Measurements from ENCODE around the gene TRIM17. TPM values are rescaled to one million over a fixed set of nuclear protein-coding genes. Genes with fewer than 3 reads are reported as not detected.

TRIM17 gene
- total RNA-seq, 1 donor from 2014 or later, result 0.38 TPM

- intact Hi-C loops (cut with DNase I), result loop anchor here (5.0 to 10.0 kb wide), 2 partner anchors 82 to 109 kb away; partner anchors contain the start of gene RNF187
- ATAC-seq (no peak), DNase-seq (ENCODE audit: missing footprints) (peak; percentile 67)
Measured at GRCh38 chr1:228375578-228376261, 40.9 kb downstream of the TRIM17 start.

GRCh38 chr1:228374711-228375577 lies 41.7 kb downstream of the TRIM17 start:
- ATAC-seq (peak; percentile 69), DNase-seq (ENCODE audit: missing footprints) (peak; percentile 91)
- intact Hi-C loops (cut with DNase I), result loop anchor here (5.0 to 10.0 kb wide), 2 partner anchors 82 to 110 kb away; partner anchors contain the start of gene RNF187

DNA sequence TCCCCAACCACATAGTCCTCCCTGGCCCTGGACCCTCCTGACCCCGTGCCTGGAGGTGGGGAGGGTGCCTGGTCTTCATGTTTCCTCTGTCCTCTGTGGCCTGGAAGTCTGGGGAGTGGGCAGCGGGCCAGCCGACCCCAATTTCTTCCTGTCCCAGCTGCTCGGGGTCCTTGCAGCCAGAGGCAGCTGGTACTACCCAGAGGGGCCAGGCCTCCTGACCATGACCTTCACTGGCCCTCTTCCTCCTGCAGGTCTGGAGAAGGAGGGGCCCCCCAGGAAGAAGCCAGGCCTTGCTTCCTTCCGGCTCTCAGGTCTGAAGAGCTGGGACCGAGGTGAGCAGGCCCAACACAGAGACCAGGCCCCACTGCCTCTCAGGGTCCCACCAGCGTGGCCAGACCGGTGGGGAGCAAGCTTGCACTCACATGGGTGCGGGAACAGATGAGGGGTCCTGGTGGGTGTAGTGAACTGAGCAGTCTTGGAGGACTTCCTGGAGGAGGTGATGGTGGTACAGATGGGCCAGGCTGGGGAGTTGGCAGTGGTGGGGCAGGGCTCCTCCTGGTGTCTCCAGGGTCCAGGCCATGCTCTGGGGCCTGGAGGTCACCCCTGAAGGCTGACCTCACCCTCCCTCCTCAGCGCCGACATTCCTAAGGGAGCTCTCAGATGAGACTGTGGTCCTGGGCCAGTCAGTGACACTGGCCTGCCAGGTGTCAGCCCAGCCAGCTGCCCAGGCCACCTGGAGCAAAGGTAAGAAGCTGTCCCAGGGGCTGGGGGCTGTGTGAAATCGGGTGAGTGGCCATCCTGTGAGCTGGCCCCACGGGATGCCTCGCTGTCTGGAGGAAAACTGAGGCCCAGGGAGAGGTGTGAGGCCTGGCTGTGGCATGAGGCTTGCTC lies 42.7 kb downstream of the TRIM17 start:
- peak; percentile 62 for DNase-seq (ENCODE audit: missing footprints)
- intact Hi-C loops (cut with DNase I), result loop anchor here (10.0 kb wide), 1 partner anchor 111 kb away; the partner anchor contains the start of gene RNF187
- ATAC-seq, result no peak

DNA sequence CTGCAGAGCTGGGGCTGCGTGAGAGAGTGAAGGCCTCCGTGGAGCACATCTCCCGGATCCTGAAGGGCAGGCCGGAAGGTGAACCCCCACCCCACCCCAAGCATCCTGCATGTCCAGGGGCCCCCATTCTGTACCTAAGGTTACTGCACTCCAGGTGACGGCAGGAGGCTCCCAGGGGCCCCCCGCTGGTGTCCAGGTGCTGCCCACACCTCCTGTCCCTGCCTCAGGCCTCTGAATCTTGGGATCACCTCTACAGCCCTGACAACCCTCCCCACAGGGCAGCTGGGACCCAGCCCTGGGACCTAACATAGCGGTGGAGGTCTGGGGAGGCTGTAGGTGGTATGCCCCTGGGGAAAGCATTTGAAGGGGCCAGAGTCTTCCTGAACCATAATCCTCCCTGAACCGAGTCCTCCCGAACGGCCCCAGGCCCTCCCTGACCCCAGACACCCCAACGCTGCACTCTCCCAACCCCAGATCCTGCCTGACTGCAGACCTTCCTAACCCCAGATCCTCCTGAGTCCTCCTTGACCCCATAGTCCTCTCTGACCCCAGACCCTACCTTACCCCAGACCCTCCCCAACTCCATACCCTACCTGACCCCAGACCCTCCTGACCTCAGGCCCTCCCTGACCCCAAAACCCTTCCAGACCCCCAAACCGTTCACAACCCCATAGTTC lies 43.5 kb downstream of the TRIM17 start:
- DNase-seq (ENCODE audit: missing footprints) (peak; percentile 45), ATAC-seq (no peak)
- intact Hi-C loops (cut with DNase I), result loop anchor here (10.0 kb wide), 1 partner anchor 112 kb away; the partner anchor contains the start of gene RNF187

GRCh38 chr1:228372183-228373003 lies 44.3 kb downstream of the TRIM17 start:
- no peak for ATAC-seq
- intact Hi-C loops (cut with DNase I), result loop anchor here (10.0 kb wide), 1 partner anchor 112 kb away; the partner anchor contains the start of gene RNF187
- peak; percentile 65 for DNase-seq (ENCODE audit: missing footprints)

- intact Hi-C loops (cut with DNase I), result loop anchor here (10.0 kb wide), 1 partner anchor 113 kb away; the partner anchor contains the start of gene RNF187
- ATAC-seq (no peak), DNase-seq (ENCODE audit: missing footprints) (no peak)
Measured at GRCh38 chr1:228371741-228372182, 44.9 kb downstream of the TRIM17 start.

DNA sequence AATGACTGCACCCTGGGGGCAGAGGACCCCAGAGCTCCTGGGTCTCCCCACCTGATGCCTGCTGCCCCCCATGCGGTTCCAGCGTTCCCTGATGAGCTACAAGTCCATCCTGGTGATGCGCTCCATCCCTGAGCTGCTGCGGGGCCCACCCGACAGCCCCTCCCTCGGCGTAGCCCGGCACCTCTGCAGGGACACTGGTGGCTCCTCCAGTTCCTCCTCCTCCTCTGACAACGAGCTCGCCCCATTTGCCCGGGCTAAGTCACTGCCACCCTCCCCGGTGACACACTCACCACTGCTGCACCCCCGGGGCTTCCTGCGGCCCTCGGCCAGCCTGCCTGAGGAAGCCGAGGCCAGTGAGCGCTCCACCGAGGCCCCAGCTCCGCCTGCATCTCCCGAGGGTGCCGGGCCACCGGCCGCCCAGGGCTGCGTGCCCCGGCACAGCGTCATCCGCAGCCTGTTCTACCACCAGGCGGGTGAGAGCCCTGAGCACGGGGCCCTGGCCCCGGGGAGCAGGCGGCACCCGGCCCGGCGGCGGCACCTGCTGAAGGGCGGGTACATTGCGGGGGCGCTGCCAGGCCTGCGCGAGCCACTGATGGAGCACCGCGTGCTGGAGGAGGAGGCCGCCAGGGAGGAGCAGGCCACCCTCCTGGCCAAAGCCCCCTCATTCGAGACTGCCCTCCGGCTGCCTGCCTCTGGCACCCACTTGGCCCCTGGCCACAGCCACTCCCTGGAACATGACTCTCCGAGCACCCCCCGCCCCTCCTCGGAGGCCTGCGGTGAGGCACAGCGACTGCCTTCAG lies 45.5 kb downstream of the TRIM17 start:
- peak; percentile 33 for ATAC-seq
- intact Hi-C loops (cut with DNase I), result loop anchor here (10.0 kb wide), 1 partner anchor 114 kb away; the partner anchor contains the start of gene RNF187
- DNase-seq (ENCODE audit: missing footprints), result peak; percentile 86

GRCh38 chr1:228370439-228370940 lies 46.2 kb downstream of the TRIM17 start:
- ATAC-seq (no peak), DNase-seq (ENCODE audit: missing footprints) (peak; percentile 41)
- intact Hi-C loops (cut with DNase I), result loop anchor here (10.0 kb wide), 1 partner anchor 114 kb away; the partner anchor contains the start of gene RNF187

DNA sequence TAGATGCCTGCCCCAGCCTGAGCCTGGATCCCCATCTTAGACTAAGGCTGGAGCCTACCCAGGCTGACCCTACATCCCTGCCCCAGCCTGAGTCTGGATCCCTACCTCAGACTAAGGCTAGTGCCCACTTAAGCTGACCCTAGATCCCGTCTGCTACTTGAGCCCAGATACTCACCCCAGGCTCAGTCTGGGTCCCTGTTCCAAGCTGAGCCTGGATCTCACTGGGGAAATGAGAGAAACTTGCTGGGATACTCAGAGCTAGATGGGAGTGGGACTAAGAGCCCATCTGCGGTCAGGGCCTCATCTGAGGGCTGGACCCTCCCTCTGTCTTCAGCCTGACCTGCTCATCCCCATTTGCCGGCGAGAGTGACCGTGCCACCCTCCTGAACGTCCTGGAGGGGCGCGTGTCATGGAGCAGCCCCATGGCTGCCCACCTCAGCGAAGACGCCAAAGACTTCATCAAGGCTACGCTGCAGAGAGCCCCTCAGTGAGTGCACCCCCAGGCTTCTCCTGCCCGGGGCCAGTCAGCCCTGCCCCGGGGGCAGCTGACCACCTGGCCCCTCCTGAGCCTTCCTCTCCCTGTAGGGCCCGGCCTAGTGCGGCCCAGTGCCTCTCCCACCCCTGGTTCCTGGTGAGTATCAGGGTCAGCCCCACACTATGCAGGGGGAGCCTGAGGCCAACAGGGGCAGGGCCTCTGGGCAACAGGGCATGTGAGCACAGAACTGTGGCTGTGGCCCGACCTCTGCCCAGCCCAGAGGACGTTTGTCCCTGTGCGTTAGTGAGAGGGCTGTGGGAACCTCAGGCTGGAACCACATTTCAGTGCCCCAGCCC lies 46.8 kb downstream of the TRIM17 start:
- peak; percentile 38 for ATAC-seq
- intact Hi-C loops (cut with DNase I), result loop anchor here (10.0 kb wide), 1 partner anchor 115 kb away; the partner anchor contains the start of gene RNF187

DNA sequence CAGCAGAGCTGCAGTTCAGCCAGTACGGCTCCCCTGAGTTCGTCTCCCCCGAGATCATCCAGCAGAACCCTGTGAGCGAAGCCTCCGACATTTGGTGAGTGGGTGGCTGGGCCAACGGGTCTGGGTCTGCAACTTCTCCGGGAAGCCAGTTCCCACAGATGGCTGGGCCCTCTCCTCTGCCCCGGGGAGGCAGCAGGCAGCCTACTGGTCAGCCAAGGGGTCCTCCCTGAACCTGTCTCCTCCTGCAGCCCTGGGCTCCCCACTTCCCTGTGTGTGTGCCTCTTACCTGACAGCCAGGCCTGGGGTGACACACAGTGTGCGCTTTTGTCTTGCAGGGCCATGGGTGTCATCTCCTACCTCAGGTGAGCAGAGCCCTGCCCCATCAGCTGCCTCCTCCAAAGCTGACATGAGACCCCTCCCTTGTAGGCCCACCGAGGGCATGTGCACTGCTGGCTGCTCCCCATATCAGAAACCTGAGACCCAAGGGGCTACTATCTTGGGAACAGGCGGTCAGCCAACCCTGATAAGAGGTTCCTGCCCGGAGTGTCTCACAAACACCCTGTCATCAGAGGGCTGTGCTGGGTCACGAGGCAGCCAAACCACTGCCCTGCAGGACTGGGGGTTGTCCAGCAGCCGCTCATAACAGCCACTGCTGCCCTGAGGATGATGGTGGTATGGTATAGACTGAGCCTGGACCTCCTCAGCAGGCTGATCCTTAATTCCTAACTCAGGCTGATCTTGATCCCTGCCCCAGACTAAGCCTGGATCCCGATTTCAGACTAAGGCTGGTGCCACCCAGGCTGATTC lies 47.7 kb downstream of the TRIM17 start:
- DNase-seq (ENCODE audit: missing footprints) (peak; percentile 84), ATAC-seq (peak; percentile 67)
- intact Hi-C loops (cut with DNase I), result no loop called here

More for the DNA sequence above, 46.8 kb downstream of the TRIM17 start:
- peak; percentile 67 for DNase-seq (ENCODE audit: missing footprints)

DNA sequence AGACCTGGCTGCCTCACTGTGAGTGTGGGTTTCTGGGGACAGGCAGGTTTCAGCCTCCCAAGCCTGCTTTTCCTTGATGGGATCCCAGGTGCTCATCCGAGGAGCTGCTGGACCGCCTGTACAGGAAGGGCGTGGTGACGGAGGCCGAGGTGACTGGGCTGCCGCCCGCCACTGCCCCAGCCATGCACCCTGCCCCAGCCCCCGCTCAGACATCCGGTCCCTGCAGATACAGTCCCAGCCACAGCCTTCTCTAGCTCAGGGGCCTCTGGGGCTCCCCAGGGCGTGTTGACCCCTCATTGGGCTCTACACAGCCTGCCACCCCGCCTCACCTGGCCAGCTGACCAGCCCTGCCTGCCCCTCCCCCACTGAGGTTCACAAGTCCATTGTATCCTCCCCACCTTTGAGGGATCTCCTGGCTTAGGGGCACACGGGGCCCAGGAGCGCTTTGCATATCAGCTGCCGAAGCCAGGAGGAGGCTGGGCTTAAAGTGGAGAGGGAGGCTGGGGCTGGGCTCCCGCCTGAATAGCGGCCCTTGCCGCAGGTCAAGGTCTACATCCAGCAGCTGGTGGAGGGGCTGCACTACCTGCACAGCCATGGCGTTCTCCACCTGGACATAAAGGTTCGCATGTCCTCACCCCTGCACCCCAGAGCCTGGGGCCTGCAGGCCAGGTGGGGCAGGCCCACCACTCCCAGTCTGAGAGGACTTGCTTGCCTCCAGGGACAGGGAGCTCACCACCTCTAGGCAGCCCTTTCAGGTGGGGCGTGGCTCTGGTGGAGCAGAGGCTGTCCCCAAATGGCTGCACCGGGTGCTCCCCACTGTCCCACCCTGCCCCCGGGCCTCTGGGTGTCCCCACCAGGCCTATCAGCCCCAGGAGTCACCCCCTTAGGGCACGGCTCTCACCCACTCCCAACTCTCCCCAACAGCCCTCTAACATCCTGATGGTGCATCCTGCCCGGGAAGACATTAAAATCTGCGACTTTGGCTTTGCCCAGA lies 48.6 kb downstream of the TRIM17 start:
- no peak for ATAC-seq
- intact Hi-C loops (cut with DNase I), result no loop called here
- peak; percentile 74 for DNase-seq (ENCODE audit: missing footprints)

GRCh38 chr1:228366866-228367741 lies 49.6 kb downstream of the TRIM17 start:
- ATAC-seq (no peak), DNase-seq (ENCODE audit: missing footprints) (peak; percentile 67)
- intact Hi-C loops (cut with DNase I), result no loop called here

Measured in Right ventricle myocardium inferior (tissue), 1 donor.